HepG2 (cell line): ENCODE measurements around the gene DAB1. TPM values are rescaled to one million over a fixed set of nuclear protein-coding genes. Genes with fewer than 3 reads are reported as not detected.

Experiments used
- ATAC-seq: fragments of 200-7000 bp; cut with Tn5 transposase; 3 replicates; pipeline ENCODE4 v1.9.1; 2020; ENCODE audit warnings: mild to moderate bottlenecking, moderate library complexity
- BruUV-seq: library from RNA; stranded (reverse); fragments of 400-500 nt; replicated peaks from 2 replicates; lab custom pipeline; 2021; lab: Mats Ljungman, UMichigan
- CTCF ChIA-PET: fragments of 300-600 bp; formaldehyde crosslinking; extraction: SDS; loops from one replicate; lab custom pipeline; 2021; ENCODE audit warnings: low total read pairs, inconsistent platforms, low intra/inter-chr PET ratio; lab: Yijun Ruan, JAX
- POLR2A ChIA-PET: fragments of 350-600 bp; sonication (Branson Sonifier 250); formaldehyde crosslinking; loops from one replicate; lab custom pipeline; 2020; ENCODE audit warnings: antibody characterized with exemption, inconsistent platforms; lab: Yijun Ruan, JAX
- DNase-seq: peaks from one replicate; pipeline ENCODE4 v3.0.0-alpha.2; 2015; ENCODE audit warnings: low spot score
- FAIRE-seq: peaks from 3 replicates; lab custom pipeline; 2011; peaks lifted over from hg19 to GRCh38; lab: Jason Lieb, UNC
- H2AFZ ChIP-seq: one replicate; pipeline ENCODE4 v1.6.1; 2011; ENCODE audit warnings: low read length, inconsistent platforms
- H3K27ac ChIP-seq: fragments of 300-600 bp; 3 replicates; pipeline ENCODE4 v1.8.0; 2011; ENCODE audit warnings: mixed run types, mild to moderate bottlenecking, mixed read lengths, low read length, inconsistent platforms; ENCODE audit not compliant: insufficient read depth; ENCODE audit errors: extremely low read length
- H3K27me3 ChIP-seq, 2 experiments: fragments of 200-600 bp in 1 of 2; 2 replicates in 1 of 2; 3 replicates in 1 of 2; pipeline versions ENCODE4 v1.6.0 to v1.8.0; 2011; ENCODE audit warnings: low read length in 2 of 2, mild to moderate bottlenecking in 2 of 2, moderate library complexity in 2 of 2, inconsistent platforms in 1 of 2; ENCODE audit not compliant: insufficient read depth in 2 of 2, control insufficient read depth in 1 of 2
- H3K36me3 ChIP-seq, 2 experiments: fragments of 200-600 bp in 1 of 2; replicated peaks in 1 of 2; 2 replicates in 1 of 2; 3 replicates in 1 of 2; pipeline versions ENCODE4 v1.5.1 to v1.8.0; 2011; ENCODE audit warnings: low read length in 2 of 2, inconsistent platforms in 1 of 2; ENCODE audit not compliant: insufficient read depth in 2 of 2, control insufficient read depth in 1 of 2
- H3K4me1 ChIP-seq: 2 replicates; pipeline ENCODE4 v1.5.1; 2012; ENCODE audit warnings: low read length, inconsistent platforms; ENCODE audit not compliant: insufficient read depth
- H3K4me2 ChIP-seq: 2 replicates; pipeline ENCODE4 v1.6.0; 2011; ENCODE audit warnings: low read depth, low read length, inconsistent platforms
- H3K4me3 ChIP-seq, 3 experiments: fragments of 200-600 bp in 1 of 3; sonication (generic), shearing (Covaris generic) in 1 of 3; replicated peaks in 1 of 3; 2 replicates each; pipeline ENCODE4 v1.5.1; 2011 to 2016; ENCODE audit warnings: low read length in 3 of 3, inconsistent platforms in 2 of 3, low read depth in 2 of 3, mild to moderate bottlenecking in 2 of 3, control low read depth in 1 of 3, mixed read lengths in 1 of 3; ENCODE audit not compliant: insufficient read depth in 1 of 3
- H3K79me2 ChIP-seq: one replicate; pipeline ENCODE4 v1.6.1; 2011; ENCODE audit warnings: low read length, inconsistent platforms; ENCODE audit not compliant: insufficient read depth
- H3K9ac ChIP-seq: 2 replicates; pipeline ENCODE4 v1.6.0; 2011; ENCODE audit warnings: mild to moderate bottlenecking, low read depth, low read length, inconsistent platforms; ENCODE audit not compliant: insufficient read depth
- H3K9me3 ChIP-seq: 2 replicates; pipeline ENCODE4 v1.5.1; 2012; ENCODE audit warnings: mild to moderate bottlenecking, low read length
- H4K20me1 ChIP-seq: 2 replicates; pipeline ENCODE4 v1.6.0; 2011; ENCODE audit warnings: inconsistent platforms, mild to moderate bottlenecking, low read length, moderate library complexity; ENCODE audit not compliant: insufficient read depth
- CCAR2 ChIP-seq: fragments of 200-400 bp; formaldehyde crosslinking; optimal IDR thresholded peaks from 2 replicates; pipeline ENCODE3; 2018; ENCODE audit warnings: low read depth, mild to moderate bottlenecking, low read length, moderate library complexity
- EED ChIP-seq: sonication (generic); formaldehyde crosslinking; IDR thresholded peaks from 2 replicates; pipeline ENCODE4 v1.5.0; 2020; ENCODE audit warnings: mild to moderate bottlenecking, missing genetic modification reagents
- HDAC6 ChIP-seq: fragments of 200-600 bp; sonication (generic); IDR thresholded peaks from 2 replicates; pipeline ENCODE4 v1.7.0; 2017; ENCODE audit warnings: mild to moderate bottlenecking, antibody characterized with exemption, low read length, low read depth
- JUNB ChIP-seq: sonication (generic); formaldehyde crosslinking; IDR thresholded peaks from 2 replicates; pipeline ENCODE4 v1.8.0; 2022; ENCODE audit warnings: missing genetic modification reagents, mild to moderate bottlenecking, borderline replicate concordance
- KDM3A ChIP-seq: IDR thresholded peaks from 2 replicates; pipeline ENCODE4 v1.6.1; 2018; ENCODE audit warnings: low read depth, missing compliant biosample characterization
- REPIN1 ChIP-seq: sonication (generic); formaldehyde crosslinking; IDR thresholded peaks from 2 replicates; pipeline ENCODE4 v1.8.0; 2022; ENCODE audit warnings: missing genetic modification reagents, low read depth, mild to moderate bottlenecking, borderline replicate concordance
- ZC3H13 ChIP-seq: sonication (generic); formaldehyde crosslinking; IDR thresholded peaks from 2 replicates; pipeline ENCODE4 v1.8.1; 2023; ENCODE audit warnings: mild to moderate bottlenecking, missing genetic modification reagents, moderate library complexity
- ZNF343 ChIP-seq: sonication (generic); formaldehyde crosslinking; IDR thresholded peaks from 2 replicates; pipeline ENCODE4 v1.4.0; 2020; ENCODE audit warnings: mild to moderate bottlenecking, missing genetic modification reagents
- ZNF446 ChIP-seq: sonication (generic); formaldehyde crosslinking; IDR thresholded peaks from 2 replicates; pipeline ENCODE4 v1.5.0; 2020; ENCODE audit warnings: mild to moderate bottlenecking, missing genetic modification reagents
- ZNF549 ChIP-seq: sonication (generic); formaldehyde crosslinking; IDR thresholded peaks from 2 replicates; pipeline ENCODE4 v1.5.0; 2020; ENCODE audit warnings: missing genetic modification reagents
- ZNF761 ChIP-seq: sonication (generic); formaldehyde crosslinking; conservative IDR thresholded peaks from 2 replicates; pipeline ENCODE4 v1.4.0; 2020; ENCODE audit warnings: mild to moderate bottlenecking, missing genetic modification reagents
- ZNF891 ChIP-seq: sonication (generic); formaldehyde crosslinking; IDR thresholded peaks from 2 replicates; pipeline ENCODE4 v1.5.0; 2020; ENCODE audit warnings: mild to moderate bottlenecking, missing genetic modification reagents
- WGBS: methylation state at CpG from one replicate; pipeline ENCODE4 v1.1.6; 2017; ENCODE audit warnings: low lambda C conversion rate; 5-methylcytosine and 5-hydroxymethylcytosine counted together
- in situ Hi-C: cut with HindIII; loops from 2 replicates; pipeline ENCODE4 v1.10.0; 2017; ENCODE audit warnings: low pct_unique_long_range_greater_than_20kb; ENCODE audit not compliant: extremely low pct_ligation_motif_present
- intact Hi-C: fragments of 100-400 bp; cut with micrococcal nuclease; formaldehyde crosslinking; loops from one replicate; pipeline ENCODE4 v1.10.0; 2022; ENCODE audit not compliant: unreplicated experiment
- polyA plus RNA-seq, 8 experiments: library from polyadenylated mRNA; depleted of rRNA in 3 of 8; stranded (reverse) in 7 of 8; unstranded in 1 of 8; fragments of >200 nt; fragmentation: Illumina TruSeq in 4 of 8; extraction: Trizol in 4 of 8; gene quantifications; 2 replicates each; pipeline versions ENCODE4 v1.2.1 to v1.2.3, GENCODE V29; 2011 to 2016; ENCODE audit warnings: low read depth in 4 of 8, missing spikeins in 1 of 8, mixed read lengths in 1 of 8; ENCODE audit not compliant: insufficient read depth in 1 of 8
- total RNA-seq, 5 experiments: library from RNA; depleted of rRNA; stranded (reverse); fragments of >200 nt; fragmentation: Illumina TruSeq; extraction: Trizol; gene quantifications; 2 replicates each; pipeline ENCODE4 v1.2.3, GENCODE V29; 2016; ENCODE audit warnings: low read depth in 1 of 5
- TF ChIP-seq, protein P1 (sequence below): sonication (generic); formaldehyde crosslinking; IDR thresholded peaks from 2 replicates; pipeline ENCODE4 v1.5.1; 2020; ENCODE audit warnings: missing genetic modification reagents, mild to moderate bottlenecking, borderline replicate concordance
- TF ChIP-seq, protein P2 (sequence below): sonication (generic); formaldehyde crosslinking; IDR thresholded peaks from 2 replicates; pipeline ENCODE4 v1.5.0; 2020; ENCODE audit warnings: missing genetic modification reagents, mild to moderate bottlenecking, borderline replicate concordance
- TF ChIP-seq, protein P3 (sequence below): IDR thresholded peaks from 2 replicates; pipeline ENCODE4 v1.6.1; 2016; ENCODE audit warnings: low read depth, control low read depth
- TF ChIP-seq, protein P4 (sequence below): sonication (generic); formaldehyde crosslinking; IDR thresholded peaks from 2 replicates; pipeline ENCODE4 v1.5.0; 2020; ENCODE audit warnings: mild to moderate bottlenecking, missing genetic modification reagents

DAB1 gene
- total and polyA plus RNA-seq, 2 of the 13 experiments (the other 11 are each of a cell fraction or from before 2014, with no cell fraction given) = 0.04 to 0.13 TPM

DNA sequence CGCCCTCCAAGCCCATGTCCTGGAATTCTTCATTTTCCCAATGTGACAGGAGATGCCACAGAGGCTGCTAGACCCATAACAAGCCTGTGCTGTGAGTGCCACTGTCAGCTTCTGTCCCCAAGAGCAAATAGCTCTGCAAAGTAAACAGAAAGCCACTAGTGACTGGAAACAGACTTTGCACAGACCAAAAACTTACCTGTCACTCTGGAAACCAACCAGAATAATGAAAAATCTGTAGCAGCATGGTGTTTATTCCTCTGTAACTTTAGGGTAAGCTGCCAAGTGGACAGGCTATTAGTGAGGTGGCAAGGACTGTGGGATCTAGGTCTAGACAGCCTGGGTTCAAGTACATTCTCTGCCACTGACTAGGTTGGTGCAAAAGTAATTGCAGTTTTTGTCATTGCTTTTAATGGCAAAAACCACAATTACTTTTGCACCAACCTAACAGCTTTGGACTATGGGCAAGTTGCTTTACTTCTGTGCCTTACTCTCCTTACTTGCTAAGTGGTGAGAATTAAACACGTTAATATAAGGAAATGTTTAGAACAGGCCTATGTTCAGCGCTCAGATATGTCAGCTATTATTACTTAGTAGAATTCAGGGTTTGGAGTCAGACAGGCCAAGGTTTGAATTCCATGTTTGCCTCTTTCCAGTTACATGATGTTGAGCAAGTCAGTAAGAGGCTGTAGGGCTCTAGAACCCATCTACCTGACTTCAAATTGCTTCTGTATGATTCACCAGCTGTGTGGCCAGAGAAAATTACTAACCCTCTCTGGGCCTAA, 457.8 kb downstream of the DAB1 start, which contains the start of gene C8B:
C8B (minus strand) TSS at position 100 of the 782 bp plus-strand sequence; CDS start at position 33, 67 bp downstream.
- no peaks in the 10 kb centered on the region for H3K79me2 ChIP-seq
- no TSS peak for BruUV-seq
- 12% methylated on average over 2 of the region's 3 CpGs for WGBS
- TF ChIP-seq HDAC6 (no peak), CCAR2 (no peak), ZNF891 (no peak), REPIN1 (CRISPR knock-in tag) (no peak), ZNF446 (CRISPR knock-in tag) (no peak), ZC3H13 (CRISPR knock-in tag) (no peak), JUNB (CRISPR knock-in tag) (no peak), ZNF343 (no peak), ZNF761 (CRISPR knock-in tag) (no peak), KDM3A (CRISPR knock-in tag) (0 out of 2 replicates have a peak, but pooled peaks have one; percentile 28), EED (CRISPR knock-in tag) (no peak), ZNF549 (CRISPR knock-in tag) (no peak)
- TF ChIP-seq, protein P1, sequence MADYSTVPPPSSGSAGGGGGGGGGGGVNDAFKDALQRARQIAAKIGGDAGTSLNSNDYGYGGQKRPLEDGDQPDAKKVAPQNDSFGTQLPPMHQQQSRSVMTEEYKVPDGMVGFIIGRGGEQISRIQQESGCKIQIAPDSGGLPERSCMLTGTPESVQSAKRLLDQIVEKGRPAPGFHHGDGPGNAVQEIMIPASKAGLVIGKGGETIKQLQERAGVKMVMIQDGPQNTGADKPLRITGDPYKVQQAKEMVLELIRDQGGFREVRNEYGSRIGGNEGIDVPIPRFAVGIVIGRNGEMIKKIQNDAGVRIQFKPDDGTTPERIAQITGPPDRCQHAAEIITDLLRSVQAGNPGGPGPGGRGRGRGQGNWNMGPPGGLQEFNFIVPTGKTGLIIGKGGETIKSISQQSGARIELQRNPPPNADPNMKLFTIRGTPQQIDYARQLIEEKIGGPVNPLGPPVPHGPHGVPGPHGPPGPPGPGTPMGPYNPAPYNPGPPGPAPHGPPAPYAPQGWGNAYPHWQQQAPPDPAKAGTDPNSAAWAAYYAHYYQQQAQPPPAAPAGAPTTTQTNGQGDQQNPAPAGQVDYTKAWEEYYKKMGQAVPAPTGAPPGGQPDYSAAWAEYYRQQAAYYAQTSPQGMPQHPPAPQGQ (CRISPR knock-in tag) = no peak
- TF ChIP-seq, protein P2, sequence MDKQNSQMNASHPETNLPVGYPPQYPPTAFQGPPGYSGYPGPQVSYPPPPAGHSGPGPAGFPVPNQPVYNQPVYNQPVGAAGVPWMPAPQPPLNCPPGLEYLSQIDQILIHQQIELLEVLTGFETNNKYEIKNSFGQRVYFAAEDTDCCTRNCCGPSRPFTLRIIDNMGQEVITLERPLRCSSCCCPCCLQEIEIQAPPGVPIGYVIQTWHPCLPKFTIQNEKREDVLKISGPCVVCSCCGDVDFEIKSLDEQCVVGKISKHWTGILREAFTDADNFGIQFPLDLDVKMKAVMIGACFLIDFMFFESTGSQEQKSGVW = no peak
- TF ChIP-seq, protein P3, sequence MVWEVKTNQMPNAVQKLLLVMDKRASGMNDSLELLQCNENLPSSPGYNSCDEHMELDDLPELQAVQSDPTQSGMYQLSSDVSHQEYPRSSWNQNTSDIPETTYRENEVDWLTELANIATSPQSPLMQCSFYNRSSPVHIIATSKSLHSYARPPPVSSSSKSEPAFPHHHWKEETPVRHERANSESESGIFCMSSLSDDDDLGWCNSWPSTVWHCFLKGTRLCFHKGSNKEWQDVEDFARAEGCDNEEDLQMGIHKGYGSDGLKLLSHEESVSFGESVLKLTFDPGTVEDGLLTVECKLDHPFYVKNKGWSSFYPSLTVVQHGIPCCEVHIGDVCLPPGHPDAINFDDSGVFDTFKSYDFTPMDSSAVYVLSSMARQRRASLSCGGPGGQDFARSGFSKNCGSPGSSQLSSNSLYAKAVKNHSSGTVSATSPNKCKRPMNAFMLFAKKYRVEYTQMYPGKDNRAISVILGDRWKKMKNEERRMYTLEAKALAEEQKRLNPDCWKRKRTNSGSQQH (CRISPR knock-in tag) = no peak
- TF ChIP-seq, protein P4, sequence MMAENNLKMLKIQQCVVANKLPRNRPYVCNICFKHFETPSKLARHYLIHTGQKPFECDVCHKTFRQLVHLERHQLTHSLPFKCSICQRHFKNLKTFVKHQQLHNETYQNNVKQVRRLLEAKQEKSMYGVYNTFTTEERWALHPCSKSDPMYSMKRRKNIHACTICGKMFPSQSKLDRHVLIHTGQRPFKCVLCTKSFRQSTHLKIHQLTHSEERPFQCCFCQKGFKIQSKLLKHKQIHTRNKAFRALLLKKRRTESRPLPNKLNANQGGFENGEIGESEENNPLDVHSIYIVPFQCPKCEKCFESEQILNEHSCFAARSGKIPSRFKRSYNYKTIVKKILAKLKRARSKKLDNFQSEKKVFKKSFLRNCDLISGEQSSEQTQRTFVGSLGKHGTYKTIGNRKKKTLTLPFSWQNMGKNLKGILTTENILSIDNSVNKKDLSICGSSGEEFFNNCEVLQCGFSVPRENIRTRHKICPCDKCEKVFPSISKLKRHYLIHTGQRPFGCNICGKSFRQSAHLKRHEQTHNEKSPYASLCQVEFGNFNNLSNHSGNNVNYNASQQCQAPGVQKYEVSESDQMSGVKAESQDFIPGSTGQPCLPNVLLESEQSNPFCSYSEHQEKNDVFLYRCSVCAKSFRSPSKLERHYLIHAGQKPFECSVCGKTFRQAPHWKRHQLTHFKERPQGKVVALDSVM (CRISPR knock-in tag) = no peak

More for the DNA sequence above, 457.8 kb downstream of the DAB1 start, which contains the start of gene C8B:
- H3K4me3 ChIP-seq = peak within 1 kb of the TSS; percentile 19 to 47 (median 24); a peak in 4 of 6 replicates
- H3K9ac ChIP-seq = peak within 1 kb of the TSS; percentile 27
- in situ Hi-C loops (loop anchor here (5.0 kb wide), 1 partner anchor 134 kb away; no protein-coding TSS in a partner anchor), intact Hi-C loops (loop anchor here (1.0 to 10.0 kb wide), 3 partner anchors 56 to 111 kb away; no protein-coding TSS in a partner anchor)
- no peak within 1 kb of the TSS for H2AFZ ChIP-seq
- POLR2A ChIA-PET = interaction anchor here (0.7 to 4.3 kb wide), 12 partner anchors 20 to 313 kb away, joined by 3 to 50 read pairs (median 4); partner anchors contain the start of gene C8A
- no peaks in the 10 kb centered on the region for H3K36me3 ChIP-seq
- H3K27ac ChIP-seq = peak within 1 kb of the TSS; percentile 73
- H3K27me3 ChIP-seq = no peaks in the 10 kb centered on the region
- FAIRE-seq (peak; percentile 87), ATAC-seq (peak; percentile 95), DNase-seq (peak; percentile 92)
- no peaks in the 10 kb centered on the region for H4K20me1 ChIP-seq
- CTCF ChIA-PET = interaction anchor here (1.3 kb wide), 1 partner anchor 134 kb away, joined by 8 read pairs; no protein-coding TSS in a partner anchor
- H3K4me2 ChIP-seq = peak within 1 kb of the TSS; percentile 67
- H3K4me1 ChIP-seq = peaks cover 73% of the 10 kb centered on the region
- H3K9me3 ChIP-seq = no peaks in the 10 kb centered on the region
